Right lobe of liver (tissue), 6 donors: Measurements from ENCODE around the gene TMEM238L. TPM values are rescaled to one million over a fixed set of nuclear protein-coding genes. Genes with fewer than 3 reads are reported as not detected.

Source experiments
- ATAC-seq, 4 donors: fragments of 200-7000 bp; cut with Tn5 transposase; one replicate each; pipeline ENCODE4 v1.9.1; 2020; ENCODE audit warnings: mild to moderate bottlenecking in 4 of 4, moderate library complexity in 4 of 4
- DNase-seq, 3 donors: peaks; one replicate each; pipeline ENCODE4 v3.0.0-alpha.2; 2020
- H3K27ac ChIP-seq, 3 donors: fragments of 200-600 bp; one replicate each; pipeline ENCODE4 v1.8.0; 2022
- H3K27me3 ChIP-seq, 2 donors: fragments of 200-600 bp; one replicate each; pipeline ENCODE4 v1.8.0; 2022
- H3K36me3 ChIP-seq, 4 donors: fragments of 200-600 bp; sonication (generic) in 1 of 4; one replicate each; pipeline versions ENCODE4 v1.5.1 to v1.8.0; 2017 to 2022; ENCODE audit warnings: control low read depth in 1 of 4
- H3K4me1 ChIP-seq, 4 donors: fragments of 200-600 bp; sonication (generic) in 1 of 4; one replicate each; pipeline versions ENCODE4 v1.5.1 to v1.8.0; 2017 to 2022; ENCODE audit warnings: control low read depth in 1 of 4
- H3K4me3 ChIP-seq, 3 donors: fragments of 200-600 bp; one replicate each; pipeline ENCODE4 v1.8.0; 2022
- H3K9me3 ChIP-seq, 4 donors: fragments of 200-600 bp; sonication (generic) in 1 of 4; one replicate each; pipeline versions ENCODE4 v1.5.1 to v1.8.0; 2017 to 2022; ENCODE audit warnings: control low read depth in 1 of 4
- CTCF ChIP-seq, 4 donors: fragments of 200-600 bp in 3 of 4; fragments of 450-650 bp in 1 of 4; IDR thresholded peaks; one replicate each; pipeline versions ENCODE4 v1.5.1 to v1.8.0; 2016 to 2022; ENCODE audit warnings: antibody characterized with exemption in 4 of 4, mild to moderate bottlenecking in 2 of 4
- POLR2A ChIP-seq: fragments of 450-650 bp; IDR thresholded peaks from one replicate; pipeline ENCODE4 v1.6.1; 2017; ENCODE audit warnings: antibody characterized with exemption, mild to moderate bottlenecking
- WGBS: methylation state at CpG from one replicate; pipeline ENCODE4 v1.1.6; 2018; ENCODE audit warnings: low coverage, low lambda C conversion rate; ENCODE audit not compliant: insufficient coverage; ENCODE audit errors: missing lambda C conversion rate; 5-methylcytosine and 5-hydroxymethylcytosine counted together
- intact Hi-C, 2 donors: fragments of 100-400 bp; cut with DNase I; formaldehyde crosslinking; loops; one replicate each; pipeline versions ENCODE4 v1.11.2 to v1.14.1; 2022
- small RNA-seq, 2 experiments: library from RNA; depleted of rRNA; stranded (forward); fragments of <200 nt; gene quantifications; one replicate each; pipeline ENCODE3, GENCODE V24; 2016
- total RNA-seq, 6 experiments: library from RNA; depleted of rRNA in 2 of 6; stranded (reverse); fragments of >200 nt in 2 of 6; fragmentation: NEBNext Ultra II Directional in 3 of 6; extraction: Animal tissue kit (Norgen Biotek cat#: 25700) in 3 of 6; gene quantifications; one replicate each; pipeline versions ENCODE4 v1.1.0 to v1.2.4, GENCODE V29; 2016 to 2023
- donor health status: DM: no; HTN: yes; CAD: no.
- donor health status: DM: no; HTN: no; CAD: no.
- donor health status: DM: no; HTN: no; CAD: no.
- donor health status: DM: no; HTN: yes; CAD: no.
- donor health status: DM: no; HTN: yes; CAD: no.

Gene TMEM238L
- total RNA-seq, 6 experiments from 2014 or later = not detected

DNA sequence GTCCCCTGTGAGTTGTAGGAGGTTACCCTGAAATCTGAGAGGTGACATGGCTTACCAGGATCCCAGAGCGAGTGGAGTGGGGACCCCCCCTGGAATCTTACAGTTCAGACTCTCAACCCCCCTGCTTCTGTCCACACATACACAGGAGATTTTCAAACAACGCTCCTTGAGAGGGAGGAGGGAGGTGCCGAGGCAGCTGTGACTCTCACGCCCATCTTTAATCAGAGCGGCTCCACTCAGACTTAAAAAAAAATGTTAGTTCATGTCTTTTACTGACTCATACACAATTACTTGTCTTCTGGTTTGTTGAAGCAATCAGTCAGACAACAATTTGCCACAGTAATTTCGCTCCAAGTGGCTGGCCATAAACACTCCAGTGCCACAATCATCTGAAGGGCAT is 58.7 kb downstream of the TMEM238L start:
- WGBS = 76% methylated on average over 6 of the region's 6 CpGs
- intact Hi-C loops = loop anchor here in 1 of 2 donors (10.0 kb wide), 1 partner anchor 100 kb away; no protein-coding TSS in a partner anchor
- Histone ChIP-seq H3K36me3 (no peaks in the 10 kb centered on the region), H3K4me3 (no peak overlapping the region), H3K9me3 (no peaks in the 10 kb centered on the region), H3K27me3 (no peaks in the 10 kb centered on the region), H3K27ac (no peak overlapping the region), H3K4me1 (peaks cover 0 to 5% (median 0%) of the 10 kb centered on the region in 4 donors)
- no peak for DNase-seq
- ATAC-seq = no peak
- no peak for TF ChIP-seq POLR2A
- TF ChIP-seq CTCF (IDR thresholded peaks at IDR 0.05) = no peak

Small RNAs within 50 kb of the gene (small RNA-seq; reads per million reads assigned to genes)
- gene AC015908.2 = 0 reads per million in 2 experiments
- gene TMEM238L = 0 reads per million in 2 experiments

Other genes with a start within 250 kb of the TMEM238L start
- 1 to 10 TPM in 4 of 6 experiments, under 1 TPM in 2; 0.68 to 2.6 (median 1.2) TPM for gene MYH3, start 146.8 kb downstream of the TMEM238L start, total RNA-seq
- 10 to 100 TPM; 19.0 to 29.7 (median 23.8) TPM for gene SCO1, start 106.6 kb downstream of the TMEM238L start, total RNA-seq
- 1 to 10 TPM; 3.6 to 9.6 (median 4.5) TPM for gene ADPRM, start 106.5 kb downstream of the TMEM238L start, total RNA-seq
- 10 to 100 TPM; 26.6 to 61.0 (median 43.2) TPM for gene TMEM220, start 74.1 kb downstream of the TMEM238L start, total RNA-seq
- not detected for gene PIRT, start 34.0 kb upstream of the TMEM238L start, total RNA-seq